ENCODE measurements around the gene OTX1. TPM values are rescaled to one million over a fixed set of nuclear protein-coding genes. Genes with fewer than 3 reads are reported as not detected.

The OTX1 gene
- total and polyA plus RNA-seq, 2 of the 8 experiments (the other 6 are each of a cell fraction or from before 2014, with no cell fraction given): 0.24 to 3.3 TPM

DNA sequence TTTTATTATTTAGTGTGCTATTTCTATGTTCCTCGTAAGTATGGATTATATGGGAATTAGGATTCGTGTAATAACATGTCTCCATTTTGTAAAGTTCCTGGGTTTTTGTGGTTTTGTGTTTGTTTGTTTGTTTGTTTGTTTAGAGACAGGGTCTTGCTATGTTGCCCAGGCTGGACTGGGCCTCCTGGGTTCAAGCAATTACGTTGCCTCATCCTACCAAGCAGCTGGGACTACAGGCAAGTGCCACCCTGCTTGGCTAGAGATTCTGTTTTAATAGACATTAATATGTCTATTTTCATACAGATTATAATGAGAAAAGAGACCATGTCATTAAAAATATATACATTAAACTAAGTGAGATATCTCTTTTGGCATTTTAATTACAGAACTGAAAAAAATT lies 35.2 kb upstream of the OTX1 start (continued):
- TF ChIP-seq SIN3A (conservative IDR thresholded peaks at IDR 0.05 in 1 of 2, IDR thresholded peaks at IDR 0.05 in 1 of 2; ENCODE audit: low read depth in 1 of 2, low read length in 2 of 2): no peak
- no peak for TF ChIP-seq RXRA (IDR thresholded peaks at IDR 0.05; ENCODE audit: insufficient read depth, low read depth, low read length)

Data from H1 (cell line).